SK-N-SH treated with all-trans-retinoic acid at 6 μM for 48 hours (cell line): Measurements from ENCODE around the gene CHKB.

ENCODE experiments used
- ATAC-seq: fragments of 200-7000 bp; cut with Tn5 transposase; 3 replicates; pipeline ENCODE4 v1.9.1; 2020; ENCODE audit warnings: mild to moderate bottlenecking, moderate library complexity
- ARNTL ChIP-seq: fragments of 450-650 bp; formaldehyde crosslinking; IDR thresholded peaks from 2 replicates; pipeline ENCODE4 v1.5.0; 2020; ENCODE audit warnings: low read depth, mild to moderate bottlenecking, moderate library complexity, borderline replicate concordance
- BACH2 ChIP-seq: fragments of 250-450 bp; sonication (Bioruptor Pico); IDR thresholded peaks from 2 replicates; pipeline ENCODE4 v1.9.0; 2021; ENCODE audit warnings: mild to moderate bottlenecking, borderline replicate concordance
- CREB5 ChIP-seq: fragments of 250-450 bp; sonication (Bioruptor Pico); IDR thresholded peaks from 2 replicates; pipeline ENCODE4 v1.5.1; 2020; ENCODE audit warnings: low read depth, mild to moderate bottlenecking, moderate library complexity
- CSDC2 ChIP-seq: fragments of 250-450 bp; sonication (Bioruptor Pico); IDR thresholded peaks from 2 replicates; pipeline ENCODE4 v1.5.0; 2020; ENCODE audit warnings: mild to moderate bottlenecking, moderate library complexity
- CSRNP3 ChIP-seq: fragments of 250-450 bp; sonication (Bioruptor Pico); IDR thresholded peaks from 2 replicates; pipeline ENCODE4 v1.5.1; 2021; ENCODE audit warnings: mild to moderate bottlenecking, moderate library complexity
- ESRRG ChIP-seq: fragments of 250-450 bp; sonication (Bioruptor Pico); IDR thresholded peaks from 2 replicates; pipeline ENCODE4 v1.6.1; 2021; ENCODE audit warnings: mild to moderate bottlenecking
- ISL1 ChIP-seq: fragments of 250-450 bp; sonication (Bioruptor Pico); IDR thresholded peaks from 2 replicates; pipeline ENCODE4 v2.1.2; 2022; ENCODE audit warnings: mild to moderate bottlenecking, moderate library complexity
- OSR1 ChIP-seq: fragments of 250-450 bp; sonication (Bioruptor Pico); IDR thresholded peaks from 2 replicates; pipeline ENCODE4 v1.8.0; 2022; ENCODE audit warnings: moderate library complexity, mild to moderate bottlenecking, inconsistent platforms
- POU6F1 ChIP-seq: fragments of 250-450 bp; sonication (Bioruptor Pico); IDR thresholded peaks from 2 replicates; pipeline ENCODE4 v1.8.0; 2021; ENCODE audit warnings: low read depth, mild to moderate bottlenecking, moderate library complexity, borderline replicate concordance
- PPARA ChIP-seq: fragments of 250-450 bp; sonication (Bioruptor Pico); IDR thresholded peaks from 2 replicates; pipeline ENCODE4 v1.5.0; 2020; ENCODE audit warnings: mild to moderate bottlenecking, borderline replicate concordance
- RARB ChIP-seq: fragments of 250-450 bp; sonication (Bioruptor Pico); IDR thresholded peaks from 2 replicates; pipeline ENCODE4 v1.8.0; 2021; ENCODE audit warnings: mild to moderate bottlenecking, moderate library complexity
- SNAI2 ChIP-seq: fragments of 250-450 bp; sonication (Bioruptor Pico); IDR thresholded peaks from 2 replicates; pipeline ENCODE4 v1.5.0; 2020; ENCODE audit warnings: mild to moderate bottlenecking, moderate library complexity
- TCF4 ChIP-seq: fragments of 250-450 bp; sonication (Bioruptor Pico); IDR thresholded peaks from 2 replicates; pipeline ENCODE4 v1.8.0; 2021; ENCODE audit warnings: mild to moderate bottlenecking, moderate library complexity, borderline replicate concordance
- TOX ChIP-seq: fragments of 250-450 bp; sonication (Bioruptor Pico); IDR thresholded peaks from 2 replicates; pipeline ENCODE4 v1.8.0; 2021; ENCODE audit warnings: mild to moderate bottlenecking, moderate library complexity, borderline replicate concordance
- ZC3H10 ChIP-seq: fragments of 250-450 bp; sonication (Bioruptor Pico); IDR thresholded peaks from 2 replicates; pipeline ENCODE4 v1.5.1; 2021; ENCODE audit warnings: mild to moderate bottlenecking, moderate library complexity
- ZFP3 ChIP-seq: fragments of 250-450 bp; sonication (Bioruptor Pico); IDR thresholded peaks from 2 replicates; pipeline ENCODE4 v1.5.0; 2020; ENCODE audit warnings: mild to moderate bottlenecking, moderate library complexity
- ZNF565 ChIP-seq: fragments of 450-650 bp; formaldehyde crosslinking; conservative IDR thresholded peaks from 2 replicates; pipeline ENCODE4 v1.5.0; 2020; ENCODE audit warnings: low read depth, mild to moderate bottlenecking, moderate library complexity
- ZNF70 ChIP-seq: fragments of 450-650 bp; formaldehyde crosslinking; IDR thresholded peaks from 2 replicates; pipeline ENCODE4 v1.5.0; 2020; ENCODE audit warnings: mild to moderate bottlenecking, moderate library complexity
- ZNF8 ChIP-seq: fragments of 450-650 bp; formaldehyde crosslinking; IDR thresholded peaks from 2 replicates; pipeline ENCODE4 v1.5.0; 2020; ENCODE audit warnings: mild to moderate bottlenecking, moderate library complexity
- TF ChIP-seq, protein P1 (sequence below): fragments of 250-450 bp; sonication (Bioruptor Pico); IDR thresholded peaks from 2 replicates; pipeline ENCODE4 v1.5.0; 2020; ENCODE audit warnings: mild to moderate bottlenecking, moderate library complexity
- TF ChIP-seq, protein P2 (sequence below): fragments of 250-450 bp; sonication (Bioruptor Pico); IDR thresholded peaks from 2 replicates; pipeline ENCODE4 v1.8.0; 2020; ENCODE audit warnings: mild to moderate bottlenecking, moderate library complexity, borderline replicate concordance

The CHKB gene

GRCh38 chr22:50570861-50571260 lies 11.8 kb downstream of the CHKB start:
- no peak for ATAC-seq
- TF ChIP-seq, protein P1, sequence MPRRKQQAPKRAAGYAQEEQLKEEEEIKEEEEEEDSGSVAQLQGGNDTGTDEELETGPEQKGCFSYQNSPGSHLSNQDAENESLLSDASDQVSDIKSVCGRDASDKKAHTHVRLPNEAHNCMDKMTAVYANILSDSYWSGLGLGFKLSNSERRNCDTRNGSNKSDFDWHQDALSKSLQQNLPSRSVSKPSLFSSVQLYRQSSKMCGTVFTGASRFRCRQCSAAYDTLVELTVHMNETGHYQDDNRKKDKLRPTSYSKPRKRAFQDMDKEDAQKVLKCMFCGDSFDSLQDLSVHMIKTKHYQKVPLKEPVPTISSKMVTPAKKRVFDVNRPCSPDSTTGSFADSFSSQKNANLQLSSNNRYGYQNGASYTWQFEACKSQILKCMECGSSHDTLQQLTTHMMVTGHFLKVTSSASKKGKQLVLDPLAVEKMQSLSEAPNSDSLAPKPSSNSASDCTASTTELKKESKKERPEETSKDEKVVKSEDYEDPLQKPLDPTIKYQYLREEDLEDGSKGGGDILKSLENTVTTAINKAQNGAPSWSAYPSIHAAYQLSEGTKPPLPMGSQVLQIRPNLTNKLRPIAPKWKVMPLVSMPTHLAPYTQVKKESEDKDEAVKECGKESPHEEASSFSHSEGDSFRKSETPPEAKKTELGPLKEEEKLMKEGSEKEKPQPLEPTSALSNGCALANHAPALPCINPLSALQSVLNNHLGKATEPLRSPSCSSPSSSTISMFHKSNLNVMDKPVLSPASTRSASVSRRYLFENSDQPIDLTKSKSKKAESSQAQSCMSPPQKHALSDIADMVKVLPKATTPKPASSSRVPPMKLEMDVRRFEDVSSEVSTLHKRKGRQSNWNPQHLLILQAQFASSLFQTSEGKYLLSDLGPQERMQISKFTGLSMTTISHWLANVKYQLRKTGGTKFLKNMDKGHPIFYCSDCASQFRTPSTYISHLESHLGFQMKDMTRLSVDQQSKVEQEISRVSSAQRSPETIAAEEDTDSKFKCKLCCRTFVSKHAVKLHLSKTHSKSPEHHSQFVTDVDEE (CRISPR knock-in tag): no peak
- TF ChIP-seq RARB (CRISPR knock-in tag): no peak
- TF ChIP-seq ZNF565: no peak
- TF ChIP-seq POU6F1 (CRISPR knock-in tag): no peak
- no peak for TF ChIP-seq ZNF70 (CRISPR knock-in tag)
- TF ChIP-seq TOX: no peak
- no peak for TF ChIP-seq BACH2 (CRISPR knock-in tag)
- TF ChIP-seq, protein P2, sequence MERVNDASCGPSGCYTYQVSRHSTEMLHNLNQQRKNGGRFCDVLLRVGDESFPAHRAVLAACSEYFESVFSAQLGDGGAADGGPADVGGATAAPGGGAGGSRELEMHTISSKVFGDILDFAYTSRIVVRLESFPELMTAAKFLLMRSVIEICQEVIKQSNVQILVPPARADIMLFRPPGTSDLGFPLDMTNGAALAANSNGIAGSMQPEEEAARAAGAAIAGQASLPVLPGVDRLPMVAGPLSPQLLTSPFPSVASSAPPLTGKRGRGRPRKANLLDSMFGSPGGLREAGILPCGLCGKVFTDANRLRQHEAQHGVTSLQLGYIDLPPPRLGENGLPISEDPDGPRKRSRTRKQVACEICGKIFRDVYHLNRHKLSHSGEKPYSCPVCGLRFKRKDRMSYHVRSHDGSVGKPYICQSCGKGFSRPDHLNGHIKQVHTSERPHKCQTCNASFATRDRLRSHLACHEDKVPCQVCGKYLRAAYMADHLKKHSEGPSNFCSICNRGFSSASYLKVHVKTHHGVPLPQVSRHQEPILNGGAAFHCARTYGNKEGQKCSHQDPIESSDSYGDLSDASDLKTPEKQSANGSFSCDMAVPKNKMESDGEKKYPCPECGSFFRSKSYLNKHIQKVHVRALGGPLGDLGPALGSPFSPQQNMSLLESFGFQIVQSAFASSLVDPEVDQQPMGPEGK (CRISPR knock-in tag): no peak
- no peak for TF ChIP-seq CSRNP3 (CRISPR knock-in tag)
- TF ChIP-seq TCF4 (CRISPR knock-in tag): no peak
- no peak for TF ChIP-seq CSDC2
- TF ChIP-seq ARNTL (CRISPR knock-in tag): no peak
- no peak for TF ChIP-seq OSR1 (CRISPR knock-in tag)
- no peak for TF ChIP-seq PPARA (CRISPR knock-in tag)

- TF ChIP-seq ZNF565: no peak
- TF ChIP-seq CREB5 (CRISPR knock-in tag): no peak
- no peak for TF ChIP-seq CSDC2
- no peak for TF ChIP-seq ZFP3 (CRISPR knock-in tag)
- TF ChIP-seq ZNF8 (CRISPR knock-in tag): no peak
- TF ChIP-seq ESRRG (CRISPR knock-in tag): no peak
- TF ChIP-seq OSR1 (CRISPR knock-in tag): no peak
- no peak for TF ChIP-seq SNAI2 (CRISPR knock-in tag)
- no peak for TF ChIP-seq ISL1 (CRISPR knock-in tag)
- TF ChIP-seq CSRNP3 (CRISPR knock-in tag): no peak
- TF ChIP-seq, protein P2 (CRISPR knock-in tag): no peak
- TF ChIP-seq ZNF70 (CRISPR knock-in tag): no peak
- TF ChIP-seq, protein P1 (CRISPR knock-in tag): no peak
- no peak for TF ChIP-seq TCF4 (CRISPR knock-in tag)
- TF ChIP-seq ZC3H10: no peak
- ATAC-seq: no peak
Observed at GRCh38 chr22:50569896-50570535, 12.6 kb downstream of the CHKB start.
